Fibroblast of mammary gland (primary cell): Measurements from ENCODE around the gene FAT4.

ENCODE experiments used
- DNase-seq: peaks from one replicate; pipeline ENCODE4 v3.0.0-alpha.2; 2010; ENCODE audit warnings: low read depth
- H3K4me3 ChIP-seq: 2 replicates; pipeline ENCODE4 v1.5.1; 2011; ENCODE audit warnings: low read depth, mild to moderate bottlenecking, low read length, moderate library complexity; ENCODE audit not compliant: control insufficient read depth
- CTCF ChIP-seq: conservative IDR thresholded peaks from 2 replicates; pipeline ENCODE4 v1.5.1; 2011; ENCODE audit warnings: low read depth, low read length, inconsistent platforms; ENCODE audit not compliant: control insufficient read depth, insufficient read depth

FAT4 gene

GRCh38 chr4:125316401-125316790 lies 1.6 kb downstream of the FAT4 start:
- TF ChIP-seq CTCF = no peak
- peak overlapping the region; percentile 88 for H3K4me3 ChIP-seq
- DNase-seq = no peak

- H3K4me3 ChIP-seq = peak overlapping the region; percentile 88
- DNase-seq = peak; percentile 44
- peak; percentile 12 for TF ChIP-seq CTCF
These were observed 2.2 kb downstream of the FAT4 start for GRCh38 chr4:125316791-125317524.

GRCh38 chr4:125317525-125317877 lies 2.7 kb downstream of the FAT4 start:
- DNase-seq = peak; percentile 68
- peak; percentile 60 for TF ChIP-seq CTCF

GRCh38 chr4:125319311-125319710 lies 4.6 kb downstream of the FAT4 start:
- TF ChIP-seq CTCF = no peak
- DNase-seq = no peak
- H3K4me3 ChIP-seq = no peak overlapping the region

More at GRCh38 chr4:125317525-125317877, 2.7 kb downstream of the FAT4 start:
- H3K4me3 ChIP-seq = peak overlapping the region; percentile 88

GRCh38 chr4:125321709-125322365 lies 7.1 kb downstream of the FAT4 start:
- no peak for TF ChIP-seq CTCF
- H3K4me3 ChIP-seq = peak overlapping the region; percentile 31
- peak; percentile 92 for DNase-seq

- peak; percentile 87 for DNase-seq
- TF ChIP-seq CTCF = no peak
- peak overlapping the region; percentile 31 for H3K4me3 ChIP-seq
These were observed 7.6 kb downstream of the FAT4 start for GRCh38 chr4:125322366-125322730.

GRCh38 chr4:125323654-125324053 lies 8.9 kb downstream of the FAT4 start:
- no peak overlapping the region for H3K4me3 ChIP-seq
- no peak for TF ChIP-seq CTCF
- peak; percentile 62 for DNase-seq
